ENCODE results near the gene PHF23.

The PHF23 gene

DNA sequence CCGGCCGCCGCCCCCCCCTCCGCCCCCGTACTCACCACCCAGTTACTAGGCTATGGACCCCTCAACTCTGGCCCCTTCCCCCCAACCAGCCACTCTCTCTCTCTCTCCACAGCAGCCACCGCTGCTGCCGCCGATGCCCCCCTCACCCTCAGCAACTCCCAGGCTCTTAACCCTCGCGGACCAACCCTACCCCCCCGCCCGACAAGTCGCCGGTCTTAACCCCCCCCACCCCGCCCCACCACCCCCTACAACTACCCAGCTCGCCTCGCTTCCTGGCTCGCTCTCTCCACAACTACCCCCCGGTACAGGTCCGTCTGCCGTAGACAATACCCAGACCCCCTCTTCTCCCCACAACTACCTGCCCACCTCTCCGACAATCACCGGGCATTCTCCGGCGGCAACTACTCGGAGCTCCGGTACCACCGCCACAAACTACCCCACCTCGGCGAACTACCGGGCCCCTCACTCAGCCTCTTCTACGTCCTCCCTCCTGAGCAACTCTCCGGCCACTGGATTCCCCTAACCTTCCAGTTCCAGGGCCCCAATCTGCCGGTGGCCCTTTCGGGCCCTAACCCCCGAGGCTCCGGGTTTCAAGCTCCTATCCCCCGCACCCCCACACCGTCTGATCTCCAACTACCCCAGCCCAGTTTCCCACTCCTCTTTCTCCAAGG lies 702 bp downstream of the PHF23 start:
- Histone ChIP-seq H3K27ac (ENCODE audit: insufficient read depth in 1 of 2, low read depth in 1 of 2, low read length in 2 of 2, poor library complexity in 1 of 2, severe bottlenecking in 2 of 2) (peak overlapping the region; percentile 75 to 90), H3K9me3 (ENCODE audit: control extremely low read depth in 1 of 5, control insufficient read depth in 4 of 5, insufficient read depth in 2 of 5, low read depth in 1 of 5, low read length in 4 of 5) (no peaks in the 10 kb centered on the region), H3K27me3 (replicated peaks in 2 of 5; ENCODE audit: control insufficient read depth in 4 of 5, insufficient read depth in 5 of 5, low read length in 4 of 5) (no peaks in the 10 kb centered on the region), H3K4me3 (ENCODE audit: control insufficient read depth in 1 of 7, extremely low read depth in 1 of 7, insufficient read depth in 4 of 7, low read depth in 2 of 7, low read length in 6 of 7) (peak overlapping the region; percentile 89 to 98 (median 96)), H3K36me3 (ENCODE audit: control insufficient read depth in 4 of 4, insufficient read depth in 4 of 4, low read length in 3 of 4) (peaks cover 3 to 46% (median 16%) of the 10 kb centered on the region in 4 experiments), H3K4me1 (ENCODE audit: control extremely low read depth in 1 of 4, control insufficient read depth in 4 of 4, insufficient read depth in 4 of 4, low read length in 3 of 4) (peaks cover 20 to 67% (median 54%) of the 10 kb centered on the region in 4 experiments)
- ChIA-PET CTCF (interaction anchor here (1.4 to 10.2 kb wide), 4 partner anchors 11 to 58 kb away, joined by 4 to 75 read pairs (median 20); partner anchors contain the start of genes ACADVL, CTDNEP1 and DLG4), POLR2A (interaction anchor here (0.7 to 3.9 kb wide), 5 partner anchors 13 to 61 kb away, joined by 3 to 21 read pairs (median 4); partner anchors contain the start of genes ACADVL, CTDNEP1 and DLG4)
- WGBS (ENCODE audit: insufficient coverage) = under 1% methylated on average over 19 of the region's 39 CpGs
- DNase-seq = peak in 2 of 3 donors; percentile 57 to 68

- ChIA-PET CTCF (interaction anchor here (1.4 to 10.2 kb wide), 3 partner anchors 12 to 58 kb away, joined by 4 to 75 read pairs (median 31); partner anchors contain the start of genes ACADVL, CTDNEP1 and DLG4), POLR2A (interaction anchor here (1.3 to 3.9 kb wide), 3 partner anchors 18 to 24 kb away, joined by 3 to 21 read pairs (median 4); partner anchors contain the start of genes ACADVL and DLG4)
- no peaks in the 10 kb centered on the region for H3K9me3 ChIP-seq (ENCODE audit: control extremely low read depth in 1 of 5, control insufficient read depth in 4 of 5, insufficient read depth in 2 of 5, low read depth in 1 of 5, low read length in 4 of 5)
- peaks cover 20 to 68% (median 56%) of the 10 kb centered on the region in 4 experiments for H3K4me1 ChIP-seq (ENCODE audit: control extremely low read depth in 1 of 4, control insufficient read depth in 4 of 4, insufficient read depth in 4 of 4, low read length in 3 of 4)
- H3K36me3 ChIP-seq (ENCODE audit: control insufficient read depth in 4 of 4, insufficient read depth in 4 of 4, low read length in 3 of 4) = peaks cover 3 to 41% (median 16%) of the 10 kb centered on the region in 4 experiments
- H3K27me3 ChIP-seq (replicated peaks in 2 of 5; ENCODE audit: control insufficient read depth in 4 of 5, insufficient read depth in 5 of 5, low read length in 4 of 5) = no peaks in the 10 kb centered on the region
- H3K4me3 ChIP-seq (ENCODE audit: control insufficient read depth in 1 of 7, extremely low read depth in 1 of 7, insufficient read depth in 4 of 7, low read depth in 2 of 7, low read length in 6 of 7) = peak overlapping the region; percentile 43 to 98 (median 91)
- peak overlapping the region in 1 of 2 experiments; percentile 90 for H3K27ac ChIP-seq (ENCODE audit: insufficient read depth in 1 of 2, low read depth in 1 of 2, low read length in 2 of 2, poor library complexity in 1 of 2, severe bottlenecking in 2 of 2)
- DNase-seq = peak in 2 of 3 donors; percentile 72 to 74
- WGBS (ENCODE audit: insufficient coverage) = 0% methylated on average over 14 of the region's 73 CpGs
Observed at GRCh38 chr17:7237761-7238419, 1.4 kb downstream of the PHF23 start.

GRCh38 chr17:7237266-7237760 lies 1.9 kb downstream of the PHF23 start:
- Histone ChIP-seq H3K4me1 (ENCODE audit: control extremely low read depth in 1 of 4, control insufficient read depth in 4 of 4, insufficient read depth in 4 of 4, low read length in 3 of 4) (peaks cover 20 to 68% (median 58%) of the 10 kb centered on the region in 4 experiments), H3K27me3 (replicated peaks in 2 of 5; ENCODE audit: control insufficient read depth in 4 of 5, insufficient read depth in 5 of 5, low read length in 4 of 5) (no peaks in the 10 kb centered on the region), H3K36me3 (ENCODE audit: control insufficient read depth in 4 of 4, insufficient read depth in 4 of 4, low read length in 3 of 4) (peaks cover 3 to 41% (median 16%) of the 10 kb centered on the region in 4 experiments), H3K27ac (ENCODE audit: insufficient read depth in 1 of 2, low read depth in 1 of 2, low read length in 2 of 2, poor library complexity in 1 of 2, severe bottlenecking in 2 of 2) (peak overlapping the region in 1 of 2 experiments; percentile 74), H3K4me3 (ENCODE audit: control insufficient read depth in 1 of 7, extremely low read depth in 1 of 7, insufficient read depth in 4 of 7, low read depth in 2 of 7, low read length in 6 of 7) (peak overlapping the region; percentile 43 to 98 (median 89)), H3K9me3 (ENCODE audit: control extremely low read depth in 1 of 5, control insufficient read depth in 4 of 5, insufficient read depth in 2 of 5, low read depth in 1 of 5, low read length in 4 of 5) (no peaks in the 10 kb centered on the region)
- CTCF ChIA-PET = interaction anchor here (1.4 to 10.2 kb wide), 2 partner anchors 17 to 44 kb away, joined by 3 to 75 read pairs; partner anchors contain the start of genes ACADVL, DLG4 and SLC2A4
- POLR2A ChIA-PET = interaction anchor here (1.3 to 3.9 kb wide), 2 partner anchors 17 to 22 kb away, joined by 3 to 21 read pairs; partner anchors contain the start of genes ACADVL and DLG4
- DNase-seq = no peak
- WGBS (ENCODE audit: insufficient coverage) = 13% methylated on average over 5 of the region's 6 CpGs

DNA sequence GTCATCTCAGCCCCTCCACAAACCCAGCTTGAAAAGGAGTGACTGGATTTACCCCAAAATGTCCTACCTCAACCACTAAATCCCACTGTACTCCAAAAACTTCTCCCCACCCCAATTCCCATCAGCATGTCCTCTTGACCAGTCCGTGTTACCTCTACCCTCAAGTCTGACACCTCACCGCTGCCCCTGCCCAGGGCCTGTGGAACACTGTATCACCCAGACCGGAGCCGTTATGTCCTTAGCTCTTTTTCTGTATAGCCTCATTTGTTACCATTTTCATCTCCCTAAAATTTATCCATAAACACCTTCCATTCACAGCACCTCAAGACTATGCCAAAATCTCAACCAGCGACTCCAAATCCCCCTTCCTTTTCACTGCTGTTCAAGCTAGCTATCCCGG lies 2.4 kb downstream of the PHF23 start:
- CTCF ChIA-PET = interaction anchor here (1.4 to 10.2 kb wide), 2 partner anchors 17 to 44 kb away, joined by 3 to 75 read pairs; partner anchors contain the start of genes ACADVL, DLG4 and SLC2A4
- WGBS (ENCODE audit: insufficient coverage) = 92% methylated on average over 6 of the region's 6 CpGs
- H3K27ac ChIP-seq (ENCODE audit: insufficient read depth in 1 of 2, low read depth in 1 of 2, low read length in 2 of 2, poor library complexity in 1 of 2, severe bottlenecking in 2 of 2) = peak overlapping the region in 1 of 2 experiments; percentile 74

DNA sequence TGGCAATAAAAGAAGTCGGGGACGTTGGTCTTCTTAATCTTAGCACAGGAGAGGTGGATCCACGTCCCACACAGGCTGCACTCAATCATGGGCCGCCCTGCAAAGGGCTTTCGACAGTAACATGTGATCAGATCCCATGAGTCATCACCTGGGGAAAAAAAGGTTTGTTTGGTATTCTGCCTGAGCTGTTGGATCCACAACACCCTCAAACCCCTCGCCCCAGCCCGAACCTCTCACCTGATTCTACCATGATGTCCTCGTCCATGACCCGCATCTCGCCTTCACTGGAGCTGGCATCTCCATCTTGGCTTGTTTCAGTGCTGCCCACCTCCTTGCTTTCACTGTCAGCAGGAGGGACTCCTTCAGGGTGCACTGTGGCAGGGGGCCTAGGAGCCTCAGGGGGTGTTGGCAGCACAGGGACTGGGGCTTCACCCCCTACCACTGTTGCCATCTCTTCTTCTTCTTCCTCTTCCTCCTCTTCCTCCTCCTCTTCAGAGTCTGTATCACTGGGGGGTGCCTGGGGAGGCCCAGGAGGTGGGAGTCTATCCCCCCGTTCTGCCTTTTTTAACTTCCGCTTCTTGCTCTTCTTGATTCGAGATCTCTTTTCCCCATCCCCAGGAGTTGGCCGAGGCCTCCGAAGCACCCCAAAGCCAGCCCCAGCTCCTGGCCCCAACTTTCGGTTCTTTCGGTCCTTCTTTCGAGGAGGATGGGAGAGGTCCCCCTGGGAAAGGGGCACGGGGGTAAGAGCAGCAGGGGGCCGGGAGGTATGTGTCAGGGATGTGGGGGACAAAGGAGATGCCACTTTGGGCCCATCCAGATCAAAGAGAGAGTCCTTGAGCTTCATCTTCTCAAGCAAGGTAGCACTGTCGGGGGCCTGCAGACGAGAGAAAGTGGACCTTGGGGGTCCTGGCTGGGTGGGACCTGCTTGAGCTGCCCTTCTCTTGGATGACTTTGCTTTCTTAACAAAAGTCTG lies 3.3 kb downstream of the PHF23 start:
- WGBS (ENCODE audit: insufficient coverage) = 92% methylated on average over 16 of the region's 22 CpGs
- Histone ChIP-seq H3K4me3 (ENCODE audit: control insufficient read depth in 1 of 7, extremely low read depth in 1 of 7, insufficient read depth in 4 of 7, low read depth in 2 of 7, low read length in 6 of 7) (no peak overlapping the region), H3K4me1 (ENCODE audit: control extremely low read depth in 1 of 4, control insufficient read depth in 4 of 4, insufficient read depth in 4 of 4, low read length in 3 of 4) (peaks cover 15 to 67% (median 52%) of the 10 kb centered on the region in 4 experiments), H3K36me3 (ENCODE audit: control insufficient read depth in 4 of 4, insufficient read depth in 4 of 4, low read length in 3 of 4) (peaks cover 3 to 40% (median 15%) of the 10 kb centered on the region in 4 experiments), H3K9me3 (ENCODE audit: control extremely low read depth in 1 of 5, control insufficient read depth in 4 of 5, insufficient read depth in 2 of 5, low read depth in 1 of 5, low read length in 4 of 5) (no peaks in the 10 kb centered on the region), H3K27me3 (replicated peaks in 2 of 5; ENCODE audit: control insufficient read depth in 4 of 5, insufficient read depth in 5 of 5, low read length in 4 of 5) (no peaks in the 10 kb centered on the region), H3K27ac (ENCODE audit: insufficient read depth in 1 of 2, low read depth in 1 of 2, low read length in 2 of 2, poor library complexity in 1 of 2, severe bottlenecking in 2 of 2) (peak overlapping the region in 1 of 2 experiments; percentile 89)
- ChIA-PET CTCF (interaction anchor here (1.1 to 10.2 kb wide), 4 partner anchors 11 to 190 kb away, joined by 3 to 75 read pairs (median 3); partner anchors contain the start of genes ACADVL, DLG4 and SLC2A4), POLR2A (interaction anchor here (3.9 kb wide), 1 partner anchor 16 kb away, joined by 21 read pairs; the partner anchor contains the start of genes ACADVL and DLG4)
- no peak for DNase-seq

More for the DNA sequence above, 2.4 kb downstream of the PHF23 start:
- H3K4me3 ChIP-seq (ENCODE audit: control insufficient read depth in 1 of 7, extremely low read depth in 1 of 7, insufficient read depth in 4 of 7, low read depth in 2 of 7, low read length in 6 of 7) = peak overlapping the region in 2 of 7 experiments; percentile 71 to 95
- no peaks in the 10 kb centered on the region for H3K9me3 ChIP-seq (ENCODE audit: control extremely low read depth in 1 of 5, control insufficient read depth in 4 of 5, insufficient read depth in 2 of 5, low read depth in 1 of 5, low read length in 4 of 5)
- peaks cover 3 to 41% (median 16%) of the 10 kb centered on the region in 4 experiments for H3K36me3 ChIP-seq (ENCODE audit: control insufficient read depth in 4 of 4, insufficient read depth in 4 of 4, low read length in 3 of 4)
- H3K4me1 ChIP-seq (ENCODE audit: control extremely low read depth in 1 of 4, control insufficient read depth in 4 of 4, insufficient read depth in 4 of 4, low read length in 3 of 4) = peaks cover 20 to 73% (median 59%) of the 10 kb centered on the region in 4 experiments
- no peaks in the 10 kb centered on the region for H3K27me3 ChIP-seq (replicated peaks in 2 of 5; ENCODE audit: control insufficient read depth in 4 of 5, insufficient read depth in 5 of 5, low read length in 4 of 5)
- POLR2A ChIA-PET = interaction anchor here (3.9 kb wide), 1 partner anchor 17 kb away, joined by 21 read pairs; the partner anchor contains the start of genes ACADVL and DLG4
- no peak for DNase-seq
